ENCODE data around the gene PIH1D1.

DNA sequence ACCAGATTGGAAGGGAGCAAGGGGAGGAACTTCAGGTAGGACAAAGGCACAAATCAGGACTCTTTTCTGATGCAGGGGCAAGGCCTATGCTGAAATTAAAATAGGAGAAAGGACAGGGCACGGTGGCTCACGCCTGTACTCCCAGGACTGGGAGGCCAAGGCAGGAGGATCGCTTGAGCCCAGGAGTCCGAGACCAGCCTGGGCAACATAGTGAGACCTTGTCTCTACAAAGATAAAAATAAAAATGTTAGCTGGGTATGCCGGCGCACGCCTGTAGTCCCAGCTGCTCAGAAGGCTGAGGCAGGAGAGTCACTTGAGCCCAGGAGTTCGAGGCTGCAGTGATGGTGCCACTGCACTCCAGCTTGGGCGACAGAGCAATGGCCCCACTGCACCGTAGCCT is 15.9 kb downstream of the PIH1D1 start:
- TF ChIP-seq, protein P1, sequence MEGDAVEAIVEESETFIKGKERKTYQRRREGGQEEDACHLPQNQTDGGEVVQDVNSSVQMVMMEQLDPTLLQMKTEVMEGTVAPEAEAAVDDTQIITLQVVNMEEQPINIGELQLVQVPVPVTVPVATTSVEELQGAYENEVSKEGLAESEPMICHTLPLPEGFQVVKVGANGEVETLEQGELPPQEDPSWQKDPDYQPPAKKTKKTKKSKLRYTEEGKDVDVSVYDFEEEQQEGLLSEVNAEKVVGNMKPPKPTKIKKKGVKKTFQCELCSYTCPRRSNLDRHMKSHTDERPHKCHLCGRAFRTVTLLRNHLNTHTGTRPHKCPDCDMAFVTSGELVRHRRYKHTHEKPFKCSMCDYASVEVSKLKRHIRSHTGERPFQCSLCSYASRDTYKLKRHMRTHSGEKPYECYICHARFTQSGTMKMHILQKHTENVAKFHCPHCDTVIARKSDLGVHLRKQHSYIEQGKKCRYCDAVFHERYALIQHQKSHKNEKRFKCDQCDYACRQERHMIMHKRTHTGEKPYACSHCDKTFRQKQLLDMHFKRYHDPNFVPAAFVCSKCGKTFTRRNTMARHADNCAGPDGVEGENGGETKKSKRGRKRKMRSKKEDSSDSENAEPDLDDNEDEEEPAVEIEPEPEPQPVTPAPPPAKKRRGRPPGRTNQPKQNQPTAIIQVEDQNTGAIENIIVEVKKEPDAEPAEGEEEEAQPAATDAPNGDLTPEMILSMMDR (IDR thresholded peaks at IDR 0.05), result no peak
- no peak for TF ChIP-seq POLR2A (IDR thresholded peaks at IDR 0.05)
- no peak for TF ChIP-seq POLR2AphosphoS5 (IDR thresholded peaks at IDR 0.05)
- TF ChIP-seq EP300 (IDR thresholded peaks at IDR 0.05), result no peak

Measured in suprapubic skin (tissue), 4 donors.